ENCODE results near the gene DEPDC4.
A peak's percentile ranks its signal among the peaks of the same experiment; 100 is the strongest.
"Not testable (repeated sequence)": the region's sequence is repeated elsewhere in the genome, so short reads cannot be mapped to it uniquely, and the experiment has no call there.

DEPDC4 gene

DNA sequence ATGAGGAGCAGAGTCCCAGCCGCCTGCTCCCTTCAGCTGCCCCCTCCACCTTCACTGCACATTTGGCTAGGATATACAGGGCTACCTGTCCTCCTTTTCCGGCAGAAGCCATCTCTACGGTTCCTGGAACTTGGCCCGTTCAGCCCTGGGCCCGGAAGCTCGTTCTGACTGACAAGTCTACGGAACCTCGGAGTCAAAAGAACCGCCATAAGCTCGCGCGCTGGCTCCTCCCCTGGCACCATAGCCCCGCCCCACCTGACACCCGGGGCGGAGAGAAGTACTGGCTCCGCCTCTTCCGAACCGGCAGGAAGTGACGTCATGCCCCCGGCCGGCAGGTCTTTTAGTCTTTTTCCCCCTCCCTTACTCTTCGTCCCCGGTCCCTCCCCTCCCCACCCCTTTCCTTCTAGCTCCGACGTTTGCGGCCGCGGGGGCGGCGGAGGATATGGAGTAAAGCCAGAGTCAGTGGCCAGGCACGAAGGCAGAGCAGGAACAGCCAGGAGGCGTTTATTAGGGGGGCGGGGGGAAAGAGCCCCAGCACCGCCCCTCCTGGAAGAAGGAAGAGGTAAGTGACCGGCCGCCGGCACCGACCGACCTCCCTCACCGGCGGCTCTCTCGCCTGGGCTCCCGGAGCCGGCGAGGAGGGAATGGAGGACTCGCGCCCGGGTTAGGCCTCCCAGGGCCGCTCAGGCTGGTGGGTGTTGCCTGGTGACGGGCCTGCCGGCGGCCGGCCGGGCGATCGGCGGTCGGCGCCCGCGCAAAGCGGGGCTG, at the start of gene DEPDC4, which contains the start of gene SCYL2:
TSS of gene DEPDC4 (minus strand) at position 245 of the 768 bp plus-strand sequence. CDS start at position 242, 3 bp downstream.
TSS of gene SCYL2 (plus strand) at position 343 of the 768 bp plus-strand sequence. CDS start 15,794 bp downstream, outside the sequence.
- peak; percentile 87 for DNase-seq (ENCODE audit: low read depth, low spot score)

DNA sequence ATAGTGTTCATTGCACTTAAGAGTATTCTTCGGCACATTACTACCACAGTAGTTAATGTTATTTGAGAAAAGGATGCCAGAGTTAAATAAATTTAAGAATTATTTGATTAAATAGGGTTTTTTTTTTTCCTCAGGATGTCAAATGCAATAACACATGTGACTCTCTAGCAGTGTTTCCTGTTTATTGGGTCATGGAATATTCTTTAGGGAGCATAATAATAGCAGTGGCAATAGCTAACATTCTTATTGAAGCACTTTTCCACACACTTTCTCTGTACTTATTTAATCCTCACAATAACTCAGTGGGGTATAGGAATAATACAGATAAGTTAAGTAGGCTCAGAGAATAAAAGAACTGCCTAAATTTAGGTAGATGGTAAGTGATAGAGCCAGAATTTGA, 44.4 kb upstream of the DEPDC4 start:
- DNase-seq (ENCODE audit: low read depth, low spot score): no peak

DNA sequence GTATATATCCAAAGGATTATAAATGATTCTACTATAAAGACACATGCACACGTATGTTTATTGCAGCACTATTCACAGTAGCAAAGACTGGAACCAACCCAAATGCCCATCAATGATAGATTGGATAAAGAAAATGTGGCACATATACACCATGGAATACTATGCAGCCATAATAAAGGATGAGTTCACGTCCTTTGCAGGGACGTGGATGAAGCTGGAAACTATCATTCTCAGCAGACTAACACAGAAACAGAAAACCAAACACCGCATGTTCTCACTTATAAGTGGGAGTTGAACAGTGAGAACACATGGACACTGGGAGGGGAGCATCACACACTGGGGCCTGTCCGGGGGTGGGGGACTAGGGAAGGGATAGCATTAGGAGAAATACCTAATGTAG, 41.3 kb upstream of the DEPDC4 start:
- DNase-seq (ENCODE audit: low read depth, low spot score): not testable (repeated sequence)

DNA sequence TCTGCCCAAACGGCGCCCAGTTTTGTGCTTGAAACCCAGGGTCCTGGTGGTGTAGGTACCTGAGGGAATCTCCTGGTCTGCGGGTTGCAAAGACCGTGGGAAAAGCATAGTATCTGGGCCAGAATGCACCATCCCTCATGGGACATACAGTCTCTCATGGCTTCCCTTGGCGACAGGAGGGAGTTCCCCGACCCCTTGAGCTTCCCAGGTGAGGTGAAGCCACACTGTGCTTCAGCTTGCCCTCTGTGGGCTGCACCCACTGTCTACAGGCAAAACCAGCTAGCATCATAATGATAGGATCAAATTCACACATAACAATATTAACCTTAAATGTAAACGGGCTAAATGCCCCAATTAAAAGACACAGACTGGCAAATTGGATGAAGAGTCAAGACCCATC, 37.5 kb upstream of the DEPDC4 start:
- not testable (repeated sequence) for DNase-seq (ENCODE audit: low read depth, low spot score)

DNA sequence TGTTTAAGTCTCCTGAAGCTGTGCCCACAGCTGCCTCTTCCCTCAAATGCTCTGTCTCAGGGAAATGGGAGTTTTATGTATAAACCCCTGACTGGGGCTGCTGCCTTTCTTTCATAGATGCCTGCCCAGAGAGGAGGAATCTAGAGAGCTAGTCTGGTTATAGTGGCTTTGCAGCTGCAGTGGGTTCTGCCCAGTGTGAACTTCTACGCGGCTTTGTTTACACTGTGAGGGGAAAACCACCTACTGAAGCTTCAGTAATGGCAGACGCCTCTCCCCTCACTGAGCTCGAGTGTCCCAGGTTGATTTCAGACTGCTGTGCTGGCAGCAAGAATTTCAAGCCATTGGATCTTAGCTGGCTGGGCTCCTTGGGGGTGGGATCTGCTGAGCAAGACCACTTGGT, 37.0 kb upstream of the DEPDC4 start:
- DNase-seq (ENCODE audit: low read depth, low spot score): no peak

DNA sequence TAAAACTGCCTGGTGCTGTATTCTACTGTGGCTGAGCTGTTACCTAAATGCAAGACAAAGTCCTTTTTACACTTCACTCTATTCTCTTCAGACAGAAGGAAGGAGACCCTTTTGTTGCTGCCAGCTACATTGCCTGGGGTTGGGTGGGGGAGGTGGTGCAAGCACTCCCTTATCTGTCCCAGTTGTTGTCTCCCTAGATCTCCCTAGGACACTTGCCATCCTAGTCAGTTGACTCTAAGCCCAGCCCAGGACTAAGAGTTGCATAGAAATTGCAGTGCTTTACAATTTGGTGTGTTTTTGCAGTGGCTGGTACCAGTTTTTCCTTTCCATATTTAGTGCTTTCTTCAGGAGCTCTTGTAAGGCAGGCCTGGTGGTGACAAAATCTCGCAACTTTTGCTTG, 35.2 kb upstream of the DEPDC4 start:
- DNase-seq (ENCODE audit: low read depth, low spot score): no peak

DNA sequence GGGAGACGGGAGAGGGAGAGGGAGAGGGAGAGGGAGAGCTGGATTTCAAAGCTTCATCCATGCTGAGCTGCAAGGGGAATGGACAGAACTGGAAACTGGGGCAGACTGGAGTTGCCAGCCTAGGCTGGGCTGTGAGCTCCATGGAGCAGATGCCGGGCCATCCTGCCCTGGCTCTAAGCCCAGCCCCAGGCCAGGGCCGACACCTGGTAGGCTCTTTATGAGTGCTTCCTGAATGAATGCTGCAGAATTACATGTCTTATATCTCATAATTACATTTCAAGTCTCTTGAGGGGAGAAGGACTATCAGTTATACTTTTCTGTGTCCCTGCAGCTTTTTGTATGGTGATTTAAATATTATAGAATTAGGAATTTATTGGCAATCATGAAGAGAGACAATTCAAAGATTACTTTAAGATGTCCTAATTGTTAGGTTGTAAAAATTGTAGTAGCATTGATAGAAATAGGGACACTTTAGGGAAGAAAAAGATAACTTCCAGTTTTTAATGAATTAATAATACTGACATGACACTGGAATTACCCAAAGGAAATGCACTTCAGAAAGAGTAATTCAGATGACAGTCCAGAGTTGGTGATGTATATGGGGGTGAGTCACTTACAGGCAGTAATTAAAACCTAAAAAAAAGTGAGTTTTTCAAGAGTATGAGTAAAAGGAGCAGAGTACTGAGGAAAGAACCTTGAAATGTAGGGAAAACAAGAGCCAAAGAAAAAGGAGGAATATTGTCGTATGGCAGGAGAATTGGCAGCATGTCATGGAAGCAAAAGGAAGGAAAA, 29.1 kb upstream of the DEPDC4 start:
- no peak for DNase-seq (ENCODE audit: low read depth, low spot score)

DNA sequence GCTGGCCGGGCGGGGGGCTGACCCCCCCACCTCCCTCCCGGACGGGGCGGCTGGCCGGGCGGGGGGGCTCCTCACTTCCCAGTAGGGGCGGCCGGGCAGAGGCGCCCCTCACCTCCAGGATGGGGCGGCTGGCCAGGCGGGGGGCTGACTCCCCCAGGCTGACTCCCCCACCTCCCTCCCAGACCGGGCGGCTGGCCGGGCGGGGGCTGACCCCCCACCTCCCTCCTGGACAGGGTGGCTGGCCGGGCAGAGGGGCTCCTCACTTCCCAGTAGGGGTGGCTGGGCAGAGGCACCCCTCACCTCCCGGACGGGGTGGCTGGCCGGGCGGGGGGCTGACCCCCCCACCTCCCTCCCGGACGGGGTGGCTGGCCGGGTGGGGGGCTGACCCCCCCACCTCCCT, 27.5 kb upstream of the DEPDC4 start:
- not testable (repeated sequence) for DNase-seq (ENCODE audit: low read depth, low spot score)

DNA sequence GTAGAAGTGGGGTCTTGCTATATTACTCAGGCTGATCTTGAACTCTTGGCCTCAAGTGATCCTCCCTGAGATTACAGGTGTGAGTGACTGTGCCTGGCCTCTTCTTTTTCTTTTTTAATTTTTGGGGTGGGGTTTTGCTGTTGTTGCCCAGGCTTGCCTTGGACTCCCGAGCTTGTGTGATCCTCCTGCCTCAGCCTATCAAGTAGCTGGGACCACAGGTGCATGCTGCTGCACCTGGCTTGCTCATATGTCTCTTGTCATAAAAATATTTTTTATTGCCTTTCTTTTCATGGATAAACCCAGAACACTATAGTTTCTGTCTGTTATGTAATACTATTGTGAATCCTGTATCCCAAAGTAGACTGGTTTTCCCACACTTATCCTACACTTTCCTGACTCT, 26.1 kb upstream of the DEPDC4 start:
- no peak for DNase-seq (ENCODE audit: low read depth, low spot score)

DNA sequence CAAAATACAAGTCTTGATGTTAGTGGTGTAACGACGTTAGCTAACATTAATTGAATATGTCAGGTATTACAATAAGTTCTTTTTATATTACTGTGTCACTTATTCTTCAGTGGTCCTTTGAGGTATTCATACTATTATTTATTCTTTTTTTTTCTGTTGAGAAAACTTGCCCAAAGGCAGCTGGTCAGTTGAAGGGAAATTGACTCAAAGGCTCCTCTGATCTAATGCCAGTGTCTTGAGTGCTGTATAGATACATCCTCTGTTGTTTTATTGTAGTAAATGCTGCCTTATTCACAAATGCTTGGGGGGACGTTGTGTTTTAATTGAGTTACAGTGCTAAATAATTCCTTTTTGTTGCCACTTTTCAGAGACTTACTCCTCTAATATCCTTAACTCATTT, 23.1 kb upstream of the DEPDC4 start:
- DNase-seq (ENCODE audit: low read depth, low spot score): no peak

DNA sequence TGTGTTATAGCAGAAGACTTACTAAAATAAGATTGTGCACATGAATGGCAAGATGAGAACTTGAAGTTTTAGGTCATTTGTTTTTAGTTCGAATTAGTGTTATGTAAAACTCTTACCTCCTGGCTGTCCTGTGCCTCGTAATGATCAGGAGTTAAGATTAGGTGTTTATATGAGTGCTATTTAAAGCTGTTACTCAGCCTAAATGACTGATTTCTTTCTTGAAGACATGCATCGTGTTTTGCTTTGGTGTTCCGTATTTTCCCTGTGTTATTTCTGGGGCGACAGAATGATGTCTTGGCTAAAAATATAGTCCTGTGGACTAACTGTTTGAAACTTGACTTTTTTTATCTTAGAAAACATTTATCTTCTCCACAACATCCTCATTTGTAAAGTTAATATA, 22.2 kb upstream of the DEPDC4 start:
- no peak for DNase-seq (ENCODE audit: low read depth, low spot score)

DNA sequence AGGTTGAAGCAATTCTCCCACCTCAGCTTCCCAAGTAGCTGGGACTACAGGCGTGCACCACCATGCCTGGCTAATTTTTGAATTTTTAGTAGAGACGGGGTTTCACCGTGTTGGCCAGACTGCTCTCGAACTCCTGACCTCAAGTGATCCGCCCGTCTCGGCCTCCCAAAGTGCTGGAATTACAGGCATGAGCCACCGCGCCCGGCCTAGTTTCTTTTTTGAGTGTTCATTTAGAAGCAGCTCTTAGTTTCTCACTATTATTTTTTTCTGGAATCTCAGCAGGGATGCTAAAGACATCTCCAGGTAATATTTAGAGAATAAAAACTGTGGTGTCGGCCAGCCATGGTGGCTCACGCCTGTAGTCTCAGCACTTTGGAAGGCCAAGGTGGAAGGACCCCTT, 17.7 kb upstream of the DEPDC4 start:
- DNase-seq (ENCODE audit: low read depth, low spot score): not testable (repeated sequence)

DNA sequence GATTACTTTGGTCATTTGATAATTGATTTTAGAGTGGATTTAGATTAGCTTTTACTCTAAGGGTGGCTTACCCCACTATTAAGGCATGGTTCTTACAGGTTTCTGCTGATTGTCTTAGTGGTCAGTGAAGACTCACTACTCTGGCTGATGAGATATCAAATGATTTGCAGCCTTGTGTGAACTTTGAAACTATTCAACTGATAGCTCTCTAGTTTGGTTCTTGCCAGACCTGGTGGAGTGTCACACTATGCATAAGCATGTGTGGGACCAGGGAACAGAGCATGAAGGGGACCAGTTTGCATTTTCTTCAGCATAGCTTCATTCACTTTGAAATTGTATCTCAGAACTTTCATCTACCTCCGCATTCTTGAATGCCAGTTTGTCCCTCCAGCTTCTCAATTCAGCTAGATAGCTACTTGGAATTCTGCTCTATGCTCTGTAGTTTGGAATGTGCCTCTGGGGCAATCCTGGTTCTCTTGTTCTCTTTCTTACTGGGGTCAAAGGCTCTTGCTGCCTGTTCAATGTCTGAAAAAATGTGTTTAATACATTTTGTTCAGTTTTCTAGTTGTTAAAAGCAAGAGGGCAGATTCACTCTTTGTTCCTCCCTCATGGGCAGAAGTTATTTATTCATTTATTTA, 12.8 kb upstream of the DEPDC4 start:
- no peak for DNase-seq (ENCODE audit: low read depth, low spot score)

DNA sequence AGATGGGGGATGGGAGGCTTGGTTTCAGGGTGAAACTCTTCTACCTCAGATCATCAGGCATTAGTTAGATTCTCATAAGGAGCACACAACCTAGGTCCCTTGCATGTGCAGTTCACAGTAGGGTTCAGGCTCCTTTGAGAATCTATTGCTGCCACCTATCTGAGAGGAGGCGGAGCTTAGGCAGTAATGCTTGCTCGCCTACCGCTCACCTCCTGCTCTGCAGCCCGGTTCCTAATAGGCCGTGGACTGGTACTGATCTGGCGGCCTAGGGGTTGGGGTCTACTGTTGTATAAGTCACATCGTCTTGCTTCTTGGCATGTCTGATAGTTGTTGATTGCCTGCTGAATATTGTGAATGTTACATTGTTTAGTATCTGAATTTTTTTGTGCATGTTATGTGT, 12.3 kb upstream of the DEPDC4 start:
- DNase-seq (ENCODE audit: low read depth, low spot score): no peak

DNA sequence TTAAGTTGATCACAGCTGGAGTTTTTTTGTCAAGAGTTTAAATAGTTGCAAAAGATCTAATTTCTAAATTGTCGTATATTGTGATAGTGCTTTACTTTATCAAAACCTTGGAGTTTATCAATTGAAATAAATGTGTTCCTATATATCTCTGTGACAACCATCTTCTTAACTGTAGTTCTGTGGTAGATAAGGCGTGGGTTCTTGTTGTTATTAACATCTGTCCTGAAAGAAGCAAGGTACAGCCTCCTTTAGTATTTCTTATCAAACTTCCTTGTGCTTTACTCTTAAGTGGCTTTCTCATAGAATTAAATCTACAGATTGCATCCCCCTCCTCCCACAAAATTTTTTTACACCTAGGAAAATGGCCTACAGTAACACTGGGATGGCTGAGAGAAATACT, 7.4 kb upstream of the DEPDC4 start:
- no peak for DNase-seq (ENCODE audit: low read depth, low spot score)

DNA sequence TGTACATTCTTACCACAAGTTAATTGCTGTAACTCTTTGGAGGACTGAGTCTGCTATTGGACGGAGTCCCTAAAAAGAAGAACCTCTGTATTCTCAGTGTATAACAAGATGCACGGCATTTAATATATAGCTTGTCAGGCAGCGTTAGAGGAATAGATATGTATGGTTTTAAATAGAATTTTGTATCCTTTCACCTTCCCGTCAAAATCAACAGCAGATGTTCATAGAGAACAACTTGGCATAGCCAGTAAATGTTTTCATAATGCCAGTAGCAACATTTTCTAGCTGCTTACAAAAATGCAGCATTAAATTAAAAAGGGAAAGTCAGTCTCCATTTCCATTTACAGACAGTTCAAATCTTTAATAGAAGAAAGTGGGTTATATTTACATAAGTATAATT, 6.9 kb upstream of the DEPDC4 start:
- DNase-seq (ENCODE audit: low read depth, low spot score): no peak

DNA sequence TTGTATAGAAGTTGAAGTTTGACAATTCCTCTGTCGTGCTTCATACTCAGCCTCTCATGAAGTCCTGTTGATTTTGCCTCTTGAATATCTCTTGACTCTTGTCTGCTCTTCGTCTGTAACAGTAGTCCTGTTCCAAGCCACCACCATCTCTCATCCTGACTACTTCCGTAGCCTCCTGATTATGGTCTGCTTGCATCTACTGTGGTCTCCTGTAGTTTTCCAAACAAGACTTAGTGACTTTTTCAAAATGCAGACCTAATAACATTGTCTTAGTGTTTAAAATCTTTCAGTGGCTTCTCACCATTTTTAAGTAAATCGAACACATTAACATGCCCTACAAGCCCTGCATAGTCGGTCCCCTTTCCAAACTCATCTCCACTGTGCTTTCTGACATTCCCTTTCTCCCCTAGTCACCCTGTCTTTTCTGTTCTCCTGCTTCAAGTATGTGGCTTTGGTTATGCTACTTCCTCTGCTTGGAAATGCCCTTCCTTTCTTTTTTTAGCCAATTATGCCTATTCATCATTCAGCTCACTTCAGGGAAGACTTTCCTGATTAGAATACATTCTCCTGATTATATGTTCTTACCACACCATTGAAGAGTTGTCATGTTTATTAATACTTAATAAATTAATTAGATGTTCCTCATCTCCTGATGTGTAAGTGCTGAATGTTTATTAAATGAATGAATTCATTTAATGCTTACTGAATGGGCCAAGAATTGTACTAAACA, 2.1 kb upstream of the DEPDC4 start:
- DNase-seq (ENCODE audit: low read depth, low spot score): no peak

DNA sequence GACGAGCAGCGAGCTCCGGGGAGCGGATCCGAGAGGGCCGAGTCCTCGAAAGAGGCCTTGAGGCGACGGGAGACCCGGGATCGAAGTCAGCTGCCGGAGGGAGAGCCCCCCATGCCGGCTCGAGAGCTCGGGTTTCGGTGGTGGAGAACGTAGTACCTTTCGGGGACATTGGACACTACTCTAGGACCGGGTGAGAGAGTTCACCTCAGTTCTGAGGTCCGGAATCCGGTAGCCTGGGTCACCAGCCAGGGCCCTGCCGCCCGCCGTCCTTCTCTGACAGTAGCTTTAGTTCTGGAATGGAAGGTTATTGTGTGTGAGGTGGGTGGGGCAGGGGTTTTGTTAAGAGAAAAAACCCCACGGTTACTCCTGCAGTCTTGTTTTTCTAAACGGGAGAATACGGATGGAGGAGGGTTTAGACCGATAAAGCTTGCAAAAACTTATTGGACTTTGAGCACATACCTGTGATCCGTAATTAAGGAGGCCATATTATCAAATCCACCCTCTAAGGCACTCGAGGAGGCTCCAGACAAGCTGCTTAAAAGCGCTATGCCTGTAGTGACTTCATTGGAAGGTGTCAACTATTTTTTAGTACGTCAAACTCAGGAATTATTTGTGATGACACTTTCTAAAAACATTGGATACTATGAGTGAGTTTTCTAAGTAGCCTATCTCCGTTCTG, 863 bp upstream of the DEPDC4 start:
- DNase-seq (ENCODE audit: low read depth, low spot score): no peak

DNA sequence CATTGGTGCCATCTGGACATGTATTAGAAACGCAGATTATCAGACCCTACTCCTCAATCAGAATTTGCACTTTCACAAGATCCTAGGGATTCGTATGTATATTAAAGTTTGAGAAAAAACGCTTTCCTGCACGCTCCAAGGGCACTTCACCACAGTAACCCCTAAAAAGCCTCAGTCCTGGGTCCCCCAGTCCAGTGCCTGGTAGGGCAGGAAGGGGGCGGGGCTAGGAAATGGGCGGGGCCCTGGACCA, 369 bp downstream of the DEPDC4 start:
- peak; percentile 84 for DNase-seq (ENCODE audit: low read depth, low spot score)

DNA sequence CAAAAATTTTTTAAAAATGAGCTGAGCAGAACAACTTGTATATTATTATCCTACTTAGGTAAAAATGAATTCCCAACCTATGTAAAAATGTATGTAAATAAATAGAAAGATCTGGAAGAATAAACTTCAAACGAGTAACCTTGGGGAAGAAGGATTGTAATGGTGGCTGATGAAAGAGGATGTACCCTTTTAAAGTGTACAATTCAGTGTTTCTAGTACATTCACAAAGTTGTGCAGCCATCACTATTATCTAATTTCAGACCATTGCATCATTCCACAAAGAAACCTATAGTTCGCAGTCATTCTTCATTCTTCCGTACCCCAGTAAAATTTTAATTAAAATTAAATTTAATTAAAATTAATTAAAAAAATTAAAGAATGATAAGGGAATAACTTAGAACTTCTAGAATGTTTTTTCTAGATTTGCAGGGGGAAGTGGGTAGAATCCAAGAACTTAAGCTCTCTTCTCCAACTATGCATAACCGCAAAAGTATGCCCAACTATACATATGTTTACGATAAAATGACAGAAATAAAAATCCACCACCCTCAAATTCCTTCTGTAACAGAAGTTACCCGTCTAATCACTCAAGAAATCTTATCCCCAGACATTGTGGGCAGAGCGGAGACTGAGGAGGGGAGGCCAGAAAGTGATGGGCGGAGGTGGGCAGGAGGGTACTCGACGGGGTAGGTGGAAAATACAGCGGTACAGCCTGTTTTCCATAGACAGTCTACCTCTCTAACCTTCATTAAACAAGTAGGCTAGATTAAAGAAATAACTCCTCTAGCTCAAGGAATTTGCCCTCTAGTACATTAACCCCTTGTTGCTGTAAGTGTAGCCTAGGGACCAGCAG, 921 bp downstream of the DEPDC4 start:
- DNase-seq (ENCODE audit: low read depth, low spot score): no peak

DNA sequence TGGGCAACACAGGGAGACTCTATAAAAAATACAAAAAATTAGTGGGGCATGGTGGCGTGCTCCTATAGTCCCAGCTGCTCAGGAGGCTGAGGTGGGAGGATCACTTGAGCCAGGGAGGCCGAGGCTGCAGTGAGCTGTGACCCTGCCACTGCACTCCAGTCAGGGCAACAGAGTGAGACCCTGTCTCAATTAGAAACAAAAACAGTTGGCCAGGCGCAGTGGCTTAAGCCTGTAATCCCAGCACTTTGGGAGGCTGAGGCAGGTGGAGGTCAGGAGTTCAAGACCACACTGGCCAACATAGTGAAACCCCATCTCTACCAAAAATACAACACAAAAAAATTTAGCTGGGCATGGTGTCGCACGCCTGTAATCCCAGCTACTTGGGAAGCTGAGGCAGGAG, 1.8 kb downstream of the DEPDC4 start:
- DNase-seq (ENCODE audit: low read depth, low spot score): not testable (repeated sequence)
